Activated naive CD8-positive, alpha-beta T cell treated with anti-CD3 and anti-CD28 coated beads, Interleukin-2, amount 50 U/mL, for 24 hours (primary cell): Measurements from ENCODE around the gene PDK2.
A peak's percentile ranks its signal among the peaks of the same experiment; 100 is the strongest.

Experiments
- ATAC-seq: fragments of 150-1000 bp; cut with Tn5 transposase; one replicate; pipeline ENCODE4 v1.10.0; 2021
- DNase-seq: peaks from one replicate; pipeline ENCODE4 v3.0.0; 2021
- H3K27ac Mint-ChIP-seq: one replicate; pipeline ENCODE4 v1.8.0; 2021; ENCODE audit warnings: mild to moderate bottlenecking, mixed read lengths
- H3K27me3 Mint-ChIP-seq: one replicate; pipeline ENCODE4 v1.8.0; 2021; ENCODE audit warnings: mixed read lengths
- H3K36me3 Mint-ChIP-seq: one replicate; pipeline ENCODE4 v1.8.0; 2021; ENCODE audit warnings: low read depth, mixed read lengths
- H3K4me1 Mint-ChIP-seq: one replicate; pipeline ENCODE4 v1.8.0; 2021; ENCODE audit warnings: mixed read lengths
- H3K4me3 Mint-ChIP-seq: one replicate; pipeline ENCODE4 v1.8.0; 2021; ENCODE audit warnings: mild to moderate bottlenecking, moderate library complexity, mixed read lengths
- H3K9me3 Mint-ChIP-seq: one replicate; pipeline ENCODE4 v1.8.0; 2021; ENCODE audit warnings: mixed read lengths

PDK2 gene

GRCh38 chr17:50134206-50135110 is 39.3 kb downstream of the PDK2 start:
- peaks cover 6% of the 10 kb centered on the region for H3K27me3 Mint-ChIP-seq
- H3K27ac Mint-ChIP-seq = no peak overlapping the region
- DNase-seq (no peak), ATAC-seq (no peak)
- peaks cover 19% of the 10 kb centered on the region for H3K4me1 Mint-ChIP-seq
- H3K36me3 Mint-ChIP-seq = peaks cover 42% of the 10 kb centered on the region
- no peaks in the 10 kb centered on the region for H3K9me3 Mint-ChIP-seq
- no peak overlapping the region for H3K4me3 Mint-ChIP-seq

DNA sequence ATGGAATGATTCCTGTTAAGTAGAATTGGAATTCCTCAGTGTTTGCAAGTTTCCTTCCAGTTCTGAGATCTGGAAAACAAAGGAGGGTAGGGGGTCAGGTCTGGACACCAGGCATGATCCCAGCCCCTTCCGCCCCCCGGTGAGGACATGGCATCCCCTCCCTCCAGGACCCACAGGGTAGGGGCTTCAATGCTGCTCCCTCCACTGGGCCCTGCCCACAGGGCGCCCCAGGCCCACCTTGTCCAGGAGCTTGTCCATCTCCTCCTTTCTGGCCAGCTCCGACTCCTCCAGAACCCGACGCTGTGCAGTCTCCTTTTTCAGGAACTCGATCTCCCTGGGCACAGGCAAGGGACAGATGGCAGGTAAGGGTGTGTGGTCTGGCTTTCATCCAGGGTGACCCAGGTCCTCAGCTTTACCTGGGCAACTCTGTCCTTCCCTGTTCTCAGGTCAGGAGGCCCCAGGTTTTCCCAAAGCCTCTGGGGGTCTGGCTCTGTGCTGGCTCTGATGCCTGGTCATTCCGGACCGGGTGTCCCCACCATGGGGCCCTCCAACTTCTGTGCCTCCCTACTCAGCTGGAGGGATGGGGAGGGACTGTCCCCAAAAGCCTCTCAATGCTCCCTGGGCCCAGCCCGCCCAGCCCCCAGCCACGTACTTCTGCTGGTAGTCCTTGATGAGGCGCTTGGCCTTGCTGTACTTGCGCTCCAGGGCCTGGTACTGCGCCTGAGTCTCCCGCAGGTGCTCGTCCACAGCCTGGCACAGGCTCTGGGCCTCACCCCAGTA is 40.4 kb downstream of the PDK2 start:
- H3K9me3 Mint-ChIP-seq = no peaks in the 10 kb centered on the region
- no peak overlapping the region for H3K4me3 Mint-ChIP-seq
- peaks cover 4% of the 10 kb centered on the region for H3K27me3 Mint-ChIP-seq
- ATAC-seq (no peak), DNase-seq (no peak)
- peaks cover 51% of the 10 kb centered on the region for H3K36me3 Mint-ChIP-seq
- H3K4me1 Mint-ChIP-seq = peaks cover 26% of the 10 kb centered on the region
- no peak overlapping the region for H3K27ac Mint-ChIP-seq

GRCh38 chr17:50136096-50136687 is 41.0 kb downstream of the PDK2 start:
- H3K36me3 Mint-ChIP-seq = peaks cover 52% of the 10 kb centered on the region
- DNase-seq = no peak
- peaks cover 26% of the 10 kb centered on the region for H3K4me1 Mint-ChIP-seq
- ATAC-seq = no peak
- H3K27ac Mint-ChIP-seq = no peak overlapping the region
- H3K9me3 Mint-ChIP-seq = no peaks in the 10 kb centered on the region
- H3K4me3 Mint-ChIP-seq = no peak overlapping the region
- no peaks in the 10 kb centered on the region for H3K27me3 Mint-ChIP-seq

GRCh38 chr17:50137042-50137441 is 41.9 kb downstream of the PDK2 start:
- DNase-seq (no peak), ATAC-seq (no peak)
- no peaks in the 10 kb centered on the region for H3K27me3 Mint-ChIP-seq
- H3K36me3 Mint-ChIP-seq = peaks cover 57% of the 10 kb centered on the region
- H3K4me3 Mint-ChIP-seq = no peak overlapping the region
- H3K4me1 Mint-ChIP-seq = peaks cover 28% of the 10 kb centered on the region
- H3K27ac Mint-ChIP-seq = no peak overlapping the region
- no peaks in the 10 kb centered on the region for H3K9me3 Mint-ChIP-seq

- ATAC-seq = no peak
- Mint-ChIP-seq H3K36me3 (peaks cover 66% of the 10 kb centered on the region), H3K4me3 (no peak overlapping the region), H3K27me3 (no peaks in the 10 kb centered on the region), H3K9me3 (no peaks in the 10 kb centered on the region), H3K4me1 (peaks cover 43% of the 10 kb centered on the region), H3K27ac (no peak overlapping the region)
- DNase-seq = no peak
Measured at GRCh38 chr17:50139185-50139783, 44.1 kb downstream of the PDK2 start.

- Mint-ChIP-seq H3K9me3 (no peaks in the 10 kb centered on the region), H3K36me3 (peaks cover 70% of the 10 kb centered on the region), H3K27ac (no peak overlapping the region), H3K4me3 (peak overlapping the region; percentile 2), H3K4me1 (peaks cover 53% of the 10 kb centered on the region), H3K27me3 (no peaks in the 10 kb centered on the region)
- ATAC-seq (peak; percentile 72), DNase-seq (peak; percentile 86)
Measured at GRCh38 chr17:50139950-50140885, 45.1 kb downstream of the PDK2 start.

- ATAC-seq (no peak), DNase-seq (no peak)
- H3K27ac Mint-ChIP-seq = peak overlapping the region; percentile 55
- no peaks in the 10 kb centered on the region for H3K27me3 Mint-ChIP-seq
- H3K4me3 Mint-ChIP-seq = no peak overlapping the region
- H3K36me3 Mint-ChIP-seq = peaks cover 65% of the 10 kb centered on the region
- peaks cover 60% of the 10 kb centered on the region for H3K4me1 Mint-ChIP-seq
- no peaks in the 10 kb centered on the region for H3K9me3 Mint-ChIP-seq
Measured at GRCh38 chr17:50141026-50141744, 46.0 kb downstream of the PDK2 start.

DNA sequence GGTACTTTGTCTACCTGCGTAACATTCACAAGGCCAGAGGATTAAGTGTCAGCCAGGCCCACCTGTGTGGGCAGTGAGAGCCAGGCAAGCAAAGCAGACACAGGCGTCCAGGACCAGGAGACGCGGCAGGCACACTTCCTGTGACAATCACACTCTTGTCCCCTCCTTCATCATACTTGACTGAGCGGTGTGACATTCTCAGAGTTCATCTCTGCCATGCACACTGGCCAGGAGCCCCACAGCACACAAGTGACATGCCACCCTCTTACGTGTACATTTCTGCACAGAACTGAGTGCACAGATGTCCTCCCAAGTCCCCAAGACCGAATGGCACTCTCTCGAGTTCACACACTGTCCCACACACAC is 46.6 kb downstream of the PDK2 start:
- no peaks in the 10 kb centered on the region for H3K9me3 Mint-ChIP-seq
- H3K4me1 Mint-ChIP-seq = peaks cover 64% of the 10 kb centered on the region
- H3K36me3 Mint-ChIP-seq = peaks cover 63% of the 10 kb centered on the region
- DNase-seq (no peak), ATAC-seq (no peak)
- H3K27me3 Mint-ChIP-seq = no peaks in the 10 kb centered on the region
- no peak overlapping the region for H3K4me3 Mint-ChIP-seq
- H3K27ac Mint-ChIP-seq = peak overlapping the region; percentile 55

DNA sequence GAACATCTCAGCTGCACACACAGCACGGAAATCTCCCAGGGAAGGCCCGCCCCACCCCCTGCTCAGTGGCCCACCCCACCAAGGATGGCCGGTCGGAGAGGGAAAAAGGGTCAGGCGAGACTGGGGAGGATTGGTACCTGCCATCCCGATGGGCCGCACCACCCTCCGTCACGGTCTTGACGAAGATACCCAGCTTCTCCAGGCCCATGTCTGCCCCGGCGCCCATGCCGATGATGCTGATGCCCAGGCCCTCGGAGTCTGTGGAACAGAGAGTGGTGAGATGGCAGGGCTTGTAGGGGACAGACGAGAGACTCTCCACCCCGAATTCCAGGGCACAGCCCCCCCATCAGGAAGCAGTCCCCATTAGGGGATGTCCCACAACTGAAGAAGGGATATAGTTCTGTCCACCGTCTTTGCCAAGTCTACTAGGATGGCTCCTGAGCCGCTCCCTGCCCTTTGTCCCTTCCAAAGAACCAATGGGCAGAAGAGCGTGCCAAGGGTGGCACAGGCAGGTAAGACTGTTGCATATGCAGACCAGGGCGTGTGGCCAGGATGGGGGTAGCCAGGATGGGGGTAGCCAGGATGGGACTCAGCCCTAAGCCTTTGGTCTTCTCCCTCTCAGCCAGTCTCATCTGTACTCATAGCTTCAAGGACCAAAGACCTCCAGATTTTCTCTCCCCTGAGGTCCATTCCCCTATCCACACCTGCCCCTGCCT is 48.5 kb downstream of the PDK2 start:
- no peak for ATAC-seq
- no peak for DNase-seq
- Mint-ChIP-seq H3K27me3 (no peaks in the 10 kb centered on the region), H3K4me3 (no peak overlapping the region), H3K36me3 (peaks cover 53% of the 10 kb centered on the region), H3K9me3 (no peaks in the 10 kb centered on the region), H3K4me1 (peaks cover 74% of the 10 kb centered on the region), H3K27ac (peak overlapping the region; percentile 43)

GRCh38 chr17:50144355-50144754 is 49.2 kb downstream of the PDK2 start:
- Mint-ChIP-seq H3K9me3 (no peaks in the 10 kb centered on the region), H3K4me3 (no peak overlapping the region), H3K36me3 (peaks cover 50% of the 10 kb centered on the region), H3K27me3 (no peaks in the 10 kb centered on the region), H3K4me1 (peaks cover 74% of the 10 kb centered on the region), H3K27ac (peak overlapping the region; percentile 43)
- DNase-seq = no peak
- no peak for ATAC-seq

DNA sequence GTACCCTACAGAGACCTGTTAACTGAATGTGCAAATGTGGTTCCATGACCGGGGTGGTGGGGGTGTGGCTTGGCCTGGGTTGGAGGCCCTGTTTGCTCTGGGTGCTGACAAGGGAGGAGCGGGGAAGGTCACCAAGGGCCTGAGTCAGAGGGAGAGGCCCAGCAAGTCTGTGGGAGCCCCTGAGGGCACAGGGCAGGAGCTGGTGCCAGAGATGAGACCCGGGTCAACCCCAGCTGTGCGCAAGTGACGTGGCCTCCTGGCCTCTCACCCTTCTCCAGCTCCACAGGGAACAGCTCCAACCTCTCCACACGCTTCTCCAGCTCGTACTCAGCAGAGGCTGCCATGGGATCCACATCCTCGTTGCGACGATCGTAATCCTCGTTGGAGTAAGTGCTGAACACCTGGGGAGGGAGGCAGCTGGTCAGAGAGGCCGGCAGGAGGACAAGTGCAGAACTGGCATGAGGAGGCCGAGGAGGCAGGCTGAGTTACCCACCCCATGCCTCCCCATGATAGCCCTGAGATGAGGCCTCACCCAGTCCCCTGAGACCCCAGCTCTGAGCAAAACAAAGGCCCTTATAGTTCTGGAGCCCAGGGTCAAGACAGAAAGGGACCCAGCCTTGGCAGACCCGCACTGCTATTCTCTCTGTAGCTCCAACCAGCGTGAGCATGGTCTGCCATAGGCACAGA is 49.8 kb downstream of the PDK2 start:
- H3K4me3 Mint-ChIP-seq = peak overlapping the region; percentile 20
- ATAC-seq = peak; percentile 30

DNA sequence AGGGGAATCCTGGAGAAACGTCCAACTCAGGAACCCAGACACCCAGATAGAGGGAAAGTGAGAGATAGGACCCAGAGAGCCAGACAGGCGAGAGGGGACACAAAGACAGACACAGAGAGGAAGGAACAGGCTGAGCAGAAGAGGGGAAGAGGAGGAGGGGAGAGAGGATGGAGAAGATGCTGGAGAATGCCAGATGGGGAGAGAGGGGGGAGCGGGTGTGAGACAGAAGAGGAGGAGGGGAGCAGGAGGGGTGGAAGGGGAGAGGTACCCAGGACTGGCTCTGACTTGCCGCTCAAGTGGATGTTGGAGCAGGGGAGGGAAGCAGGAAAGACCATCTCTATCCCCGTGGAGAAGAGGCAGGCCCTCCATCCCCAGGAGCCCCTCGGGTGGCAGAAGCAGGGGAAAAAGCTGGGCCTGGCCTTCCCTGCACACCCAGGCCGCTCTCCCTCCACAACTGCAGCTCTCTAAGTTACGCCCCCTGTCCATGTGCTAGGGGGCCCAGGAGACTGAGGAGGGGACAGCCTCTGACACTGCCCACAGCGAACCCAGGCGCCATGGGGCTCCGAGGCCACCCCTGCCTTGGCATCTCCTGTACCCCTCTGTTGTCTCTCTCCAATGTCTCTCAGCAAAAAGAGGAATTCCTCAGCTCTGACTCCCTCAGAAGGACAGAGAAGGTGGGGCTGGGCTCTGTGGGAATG is 50.5 kb downstream of the PDK2 start:
- Mint-ChIP-seq H3K36me3 (peaks cover 39% of the 10 kb centered on the region), H3K9me3 (no peaks in the 10 kb centered on the region), H3K4me1 (peaks cover 63% of the 10 kb centered on the region), H3K27ac (peak overlapping the region; percentile 59), H3K4me3 (peak overlapping the region; percentile 45), H3K27me3 (no peaks in the 10 kb centered on the region)
- no peak for ATAC-seq
- DNase-seq = no peak

More for the DNA sequence above, 49.8 kb downstream of the PDK2 start:
- Mint-ChIP-seq H3K27me3 (no peaks in the 10 kb centered on the region), H3K27ac (peak overlapping the region; percentile 59), H3K9me3 (no peaks in the 10 kb centered on the region), H3K36me3 (peaks cover 44% of the 10 kb centered on the region), H3K4me1 (peaks cover 70% of the 10 kb centered on the region)
- DNase-seq = peak; percentile 51
